HG02970 (cell line): ENCODE data around the gene PAPPA.

Experiments
- ATAC-seq: cut with Tn5 transposase; IDR thresholded peaks from one replicate; pipeline ENCODE4 v1.9.1; 2021; ENCODE audit warnings: mild to moderate bottlenecking, moderate library complexity, moderate number of reproducible peaks; ENCODE audit not compliant: unreplicated experiment, low FRiP score

The PAPPA gene

DNA sequence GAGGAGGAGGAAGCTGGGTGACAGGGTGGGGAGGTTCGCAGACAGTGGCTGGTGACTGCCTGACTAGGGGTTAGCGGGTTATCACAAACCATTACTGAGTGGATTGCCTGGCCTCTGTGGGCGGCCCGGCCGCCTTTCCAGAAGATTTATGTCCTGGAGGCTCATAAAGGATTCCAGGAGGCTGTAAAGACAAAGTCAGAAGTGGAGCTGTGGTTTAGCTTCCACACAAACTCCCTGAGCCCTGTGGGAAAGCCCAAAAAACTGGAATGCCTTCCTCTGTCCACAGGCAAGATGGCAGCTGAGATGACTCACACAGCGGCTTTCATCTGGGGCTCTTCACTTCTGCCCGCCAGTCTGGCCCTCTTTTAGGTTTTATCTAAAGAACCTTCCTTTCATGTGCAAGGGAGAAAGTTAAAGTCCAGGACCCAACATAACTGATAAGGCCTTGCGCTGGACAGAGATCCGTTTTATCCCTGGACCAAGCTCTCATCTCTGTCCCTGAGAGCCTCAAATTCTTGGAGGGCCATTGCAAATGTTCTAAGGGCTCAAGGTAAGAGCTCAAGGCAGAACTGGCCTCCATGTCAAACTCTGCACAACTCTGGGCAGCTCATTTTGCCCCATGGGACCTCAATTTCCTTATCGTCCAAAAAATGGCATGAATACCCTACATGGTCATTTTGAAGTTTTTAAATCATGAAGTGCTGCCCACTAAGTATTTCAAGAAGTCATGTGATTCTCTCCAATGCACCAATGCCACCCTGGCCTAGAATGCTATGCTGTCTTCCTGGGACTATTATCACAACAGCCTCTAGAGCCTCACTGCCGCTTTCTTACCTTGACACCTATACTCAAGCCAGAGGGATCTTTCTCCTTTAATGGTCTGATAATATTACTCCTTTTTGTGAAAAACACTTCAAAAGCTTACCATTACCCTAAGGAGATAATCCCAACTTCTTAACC lies 284.1 kb downstream of the PAPPA start:
- no peak for ATAC-seq

DNA sequence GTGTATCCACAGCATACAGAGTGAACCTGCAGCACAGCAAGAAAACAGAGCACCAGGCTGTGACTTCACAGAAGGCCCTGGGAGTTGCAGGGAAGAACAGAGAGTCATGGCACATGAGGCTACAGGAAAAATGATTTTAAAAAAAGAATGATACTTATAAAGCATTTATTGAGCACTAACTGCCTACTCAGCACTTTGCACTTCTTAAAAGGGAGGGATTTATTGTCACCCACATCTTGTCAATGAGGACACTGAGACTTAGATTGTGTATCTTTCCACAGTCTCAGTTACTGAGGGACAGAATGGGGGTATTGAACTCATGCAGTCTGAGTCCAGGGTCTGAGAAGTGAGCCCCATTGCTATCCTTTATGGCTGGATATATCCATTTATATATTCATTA lies 288.9 kb downstream of the PAPPA start:
- ATAC-seq, result no peak

DNA sequence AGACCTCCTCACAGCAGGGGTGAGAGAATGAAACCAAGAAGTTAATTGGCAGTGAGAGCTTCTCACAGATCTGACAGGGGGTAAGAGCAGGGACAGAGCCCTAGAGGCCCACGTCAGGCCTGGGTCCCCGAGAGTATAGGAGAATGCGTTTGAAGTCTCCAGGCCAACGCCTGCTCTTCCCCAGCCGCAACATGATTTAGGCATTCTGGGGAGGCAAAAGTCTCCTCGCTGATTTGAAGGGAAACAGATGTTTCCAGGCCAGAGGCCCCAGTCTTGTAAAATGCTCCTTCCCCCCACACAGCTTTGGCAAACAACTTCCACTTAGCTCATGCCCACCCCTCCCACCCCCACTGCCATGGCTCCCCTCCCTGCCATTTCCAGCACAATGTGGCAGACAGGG lies 294.3 kb downstream of the PAPPA start:
- no peak for ATAC-seq

DNA sequence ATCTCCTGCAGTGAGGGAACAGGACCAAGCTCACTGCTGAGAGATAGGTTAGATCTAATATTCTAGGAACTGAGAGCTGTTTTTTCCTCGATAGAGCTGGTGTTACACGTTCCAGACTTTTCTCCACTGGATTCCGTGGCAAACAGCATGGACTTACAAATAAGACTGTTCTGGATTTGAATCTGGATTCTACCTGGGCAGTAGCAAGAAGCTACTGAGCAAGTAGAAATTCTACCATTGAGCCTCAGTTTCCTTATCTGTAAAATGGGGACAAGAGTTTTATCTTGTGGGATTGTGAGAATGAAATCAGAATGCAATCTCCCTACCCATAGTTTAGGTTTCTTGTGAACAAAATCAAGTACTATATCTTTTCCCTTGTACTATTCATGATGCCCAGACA lies 294.8 kb downstream of the PAPPA start:
- ATAC-seq, result no peak

DNA sequence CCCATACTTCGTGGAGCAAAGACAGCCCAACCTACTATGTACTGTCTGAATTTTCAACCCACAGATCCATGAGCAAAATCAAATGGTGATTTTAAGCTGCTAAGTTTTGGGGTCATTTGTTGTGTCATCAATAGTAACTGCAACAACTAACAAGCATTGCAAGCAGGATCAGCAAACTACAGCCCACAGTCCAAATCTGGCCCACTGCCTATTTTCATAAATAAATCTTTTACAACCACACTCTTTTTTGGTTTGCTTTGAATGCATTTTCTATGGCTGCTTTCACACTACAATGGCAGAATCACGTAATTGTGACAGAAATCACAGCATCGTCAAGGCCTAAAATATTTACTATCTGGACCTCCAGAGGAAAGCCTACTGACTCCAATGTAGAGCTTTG lies 296.4 kb downstream of the PAPPA start:
- no peak for ATAC-seq

DNA sequence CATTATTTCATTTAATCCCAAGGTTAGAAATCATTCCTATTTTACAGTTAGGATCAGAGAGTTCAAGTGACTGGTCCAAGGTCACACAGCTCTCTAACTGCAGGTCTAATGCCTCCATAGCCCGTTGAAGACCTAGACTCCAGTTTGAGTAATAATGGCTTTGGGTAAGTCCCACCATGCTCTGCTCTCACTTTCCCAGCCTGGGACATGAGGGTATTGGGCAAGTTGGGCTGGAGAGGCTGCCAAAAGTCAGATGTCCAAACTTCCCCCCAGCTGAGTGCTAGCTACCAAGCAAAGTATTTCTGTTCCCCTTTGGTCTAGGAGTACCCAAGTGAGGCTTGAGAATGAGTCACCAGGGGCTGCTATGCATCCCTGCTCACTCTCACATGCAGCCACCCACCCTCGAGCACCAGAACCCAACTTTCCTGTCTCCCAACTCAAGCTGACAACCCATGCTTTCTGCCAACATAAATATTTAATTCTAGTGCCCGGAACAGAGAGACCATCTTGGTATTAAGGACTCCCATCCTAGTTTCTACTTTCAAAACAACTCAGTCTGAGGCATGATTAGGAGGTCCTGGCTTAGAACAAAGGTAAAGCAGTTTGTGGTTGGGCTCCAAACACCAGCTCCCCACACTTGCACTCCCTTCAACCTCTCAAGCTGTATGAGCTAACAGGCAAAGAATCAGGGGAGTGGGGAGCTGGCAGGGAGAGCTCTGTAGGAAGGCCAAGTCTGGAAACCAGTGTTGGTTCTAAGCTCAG lies 297.0 kb downstream of the PAPPA start:
- ATAC-seq, result peak; percentile 60

DNA sequence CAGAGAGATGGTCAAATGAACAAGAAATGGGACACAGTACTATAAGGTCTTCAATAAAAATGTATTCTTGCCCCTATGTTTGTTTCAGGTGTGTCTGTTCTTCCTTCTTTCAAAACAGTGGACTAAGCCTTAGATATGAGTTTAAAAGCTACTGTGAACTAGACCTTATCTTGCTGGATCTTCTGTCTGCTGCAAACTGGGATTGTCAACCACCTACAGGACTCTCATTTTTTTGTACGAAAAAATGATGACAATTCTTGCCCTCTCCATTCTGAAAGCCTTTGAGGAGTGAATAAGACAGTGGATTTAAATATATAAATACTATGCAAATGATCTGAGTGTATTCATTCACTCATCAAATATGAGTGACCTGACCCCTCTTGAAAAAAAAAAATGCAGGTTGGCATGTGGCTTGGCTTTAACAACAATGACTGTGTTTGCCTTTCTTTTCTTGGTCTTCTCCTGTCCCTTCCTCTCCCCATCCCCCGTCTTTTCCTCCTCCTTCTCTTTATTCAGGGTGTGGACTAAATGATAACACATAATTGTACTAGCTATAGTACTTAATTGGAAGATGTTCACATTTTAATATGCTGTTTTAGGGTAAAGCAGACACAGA lies 298.0 kb downstream of the PAPPA start:
- no peak for ATAC-seq
